GM19372 (cell line): Measurements from ENCODE around the gene CDS1.
"Not testable (repeated sequence)": the region's sequence is repeated elsewhere in the genome, so short reads cannot be mapped to it uniquely, and the experiment has no call there.

ENCODE experiments used
- ATAC-seq: cut with Tn5 transposase; IDR thresholded peaks from one replicate; pipeline ENCODE4 v1.9.1; 2021; ENCODE audit warnings: mild to moderate bottlenecking, low read depth, moderate library complexity; ENCODE audit not compliant: unreplicated experiment

CDS1 gene

DNA sequence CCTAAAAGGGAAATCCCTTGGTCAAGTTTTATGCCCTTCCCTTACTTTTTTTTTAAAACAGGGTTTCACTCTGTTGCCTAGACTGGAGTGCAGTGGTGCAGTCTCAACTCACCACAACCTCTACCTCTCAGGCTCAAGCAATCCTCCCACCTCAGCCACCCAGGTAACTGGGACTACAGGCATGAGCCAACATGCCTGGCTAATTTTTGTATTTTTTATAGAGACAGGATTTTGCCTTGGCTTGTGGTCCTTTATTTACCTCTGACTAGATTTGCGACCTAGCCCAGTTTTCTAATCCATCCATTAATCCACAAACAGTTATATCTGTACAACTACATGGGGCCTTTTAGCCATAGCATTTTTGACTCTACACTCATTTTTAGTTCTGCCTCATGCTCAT lies 23.7 kb downstream of the CDS1 start:
- no peak for ATAC-seq

DNA sequence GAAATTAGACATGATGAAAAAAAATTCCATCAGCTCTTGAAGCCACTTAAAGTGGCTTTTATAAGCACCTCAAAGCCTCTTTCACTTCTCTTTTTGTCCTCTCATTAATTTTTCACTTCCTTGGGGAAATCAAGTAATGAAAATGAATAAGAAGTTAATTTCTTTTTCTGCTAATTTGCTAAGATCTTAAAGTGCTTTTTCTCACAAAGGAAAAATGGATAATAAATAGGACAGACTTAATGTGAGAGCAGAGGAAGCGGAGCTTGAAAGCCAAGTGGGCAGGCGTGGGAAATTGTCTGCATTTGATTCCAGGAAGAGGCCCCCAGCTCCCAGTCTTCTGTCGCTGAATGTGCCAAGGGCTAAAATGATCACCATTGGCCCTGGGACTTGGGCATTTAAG lies 28.6 kb downstream of the CDS1 start:
- ATAC-seq, result no peak

DNA sequence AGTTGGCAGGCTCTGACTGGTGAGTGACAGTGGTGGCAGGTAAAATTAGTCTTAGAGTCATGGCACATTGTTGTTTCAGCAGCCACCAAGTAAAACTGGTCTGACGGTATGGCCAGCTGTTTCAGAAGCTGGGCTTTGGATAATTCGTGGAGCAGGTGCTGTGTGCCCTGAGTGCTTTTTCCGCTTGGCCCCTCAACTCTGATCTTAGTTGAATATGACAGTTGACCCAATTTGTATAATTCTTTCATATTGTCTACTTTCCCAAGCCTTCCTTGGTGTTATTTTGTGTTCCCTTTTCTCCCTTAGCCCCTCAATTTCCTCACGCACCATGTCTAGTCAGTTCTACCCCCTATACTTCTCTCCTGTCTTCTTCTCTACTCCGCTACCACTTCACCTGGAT lies 32.0 kb downstream of the CDS1 start:
- no peak for ATAC-seq

DNA sequence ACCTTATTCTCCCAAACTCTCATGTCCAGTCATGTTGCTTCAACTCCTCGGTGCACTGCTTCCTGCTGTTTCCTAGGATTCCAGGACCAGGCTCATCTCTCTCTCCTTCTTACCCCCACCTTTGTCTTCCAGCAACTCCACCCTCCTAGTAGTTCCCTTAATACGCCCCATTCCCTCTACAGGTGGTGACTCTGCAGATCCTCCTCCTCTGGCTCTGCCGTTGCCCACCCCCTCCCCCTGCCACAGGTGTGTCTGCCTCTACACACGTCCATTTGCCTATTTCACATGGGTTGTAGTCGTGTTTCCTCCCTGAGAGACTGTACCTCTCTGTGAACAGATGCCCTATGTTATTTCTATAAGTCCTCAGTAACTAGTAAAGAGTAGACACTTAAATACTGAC lies 32.4 kb downstream of the CDS1 start:
- ATAC-seq, result no peak

DNA sequence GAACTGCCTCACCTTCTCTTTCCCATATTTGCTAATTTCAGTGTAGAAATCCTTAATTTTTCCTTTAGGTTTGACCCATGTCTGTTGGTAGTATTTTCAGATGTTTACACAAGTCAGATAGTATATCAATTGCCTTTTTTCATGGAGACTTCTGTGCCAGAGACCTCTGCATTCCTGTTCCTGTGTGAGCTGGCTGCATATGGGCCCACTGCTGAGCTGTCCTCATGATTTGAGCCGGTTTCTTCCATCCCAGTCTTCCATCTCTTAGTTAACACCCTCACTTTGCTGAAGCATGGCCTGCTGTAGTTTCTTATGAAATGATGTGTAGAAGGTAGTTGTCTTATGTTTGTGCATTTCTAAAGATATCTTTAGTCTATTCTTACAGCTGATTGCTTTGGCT lies 40.0 kb downstream of the CDS1 start:
- ATAC-seq, result no peak

DNA sequence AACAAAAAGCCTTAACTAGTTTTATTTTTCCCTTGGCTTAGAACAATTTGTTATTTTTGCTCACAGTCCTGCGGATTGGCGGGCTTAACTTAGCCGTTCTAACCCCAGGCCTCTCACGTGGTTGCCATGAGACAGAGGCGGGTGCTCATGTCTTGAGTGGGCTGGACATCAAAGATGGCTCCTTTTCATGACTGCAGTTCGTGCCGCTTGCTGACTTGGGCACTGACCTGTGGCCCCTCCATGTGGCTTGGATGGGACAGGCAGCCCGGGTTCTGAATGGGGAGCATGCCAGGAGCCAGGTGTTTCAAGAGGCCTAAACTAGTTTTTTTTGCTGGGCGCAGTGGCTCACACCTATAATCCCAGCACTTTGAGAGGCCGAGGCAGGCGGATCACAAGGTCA lies 40.7 kb downstream of the CDS1 start:
- no peak for ATAC-seq

DNA sequence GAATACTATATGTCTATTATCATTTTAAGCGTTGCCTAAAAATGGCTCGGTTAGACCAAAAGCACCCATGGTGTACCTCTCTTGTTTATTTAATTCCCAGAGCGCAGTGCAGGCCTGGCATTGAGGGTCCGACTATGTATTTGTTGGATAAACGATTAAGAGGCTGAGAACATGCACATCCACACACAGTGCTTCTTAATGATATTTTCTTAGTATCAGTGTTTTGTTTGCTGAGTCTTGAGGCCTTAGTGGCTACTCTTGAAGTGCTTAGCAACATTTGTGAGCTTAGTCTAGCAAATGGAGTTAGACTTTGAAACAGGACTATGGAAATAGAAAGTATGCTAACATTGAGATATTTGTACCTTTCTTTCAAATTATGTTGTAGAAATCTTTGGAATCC lies 43.7 kb downstream of the CDS1 start:
- ATAC-seq, result no peak

DNA sequence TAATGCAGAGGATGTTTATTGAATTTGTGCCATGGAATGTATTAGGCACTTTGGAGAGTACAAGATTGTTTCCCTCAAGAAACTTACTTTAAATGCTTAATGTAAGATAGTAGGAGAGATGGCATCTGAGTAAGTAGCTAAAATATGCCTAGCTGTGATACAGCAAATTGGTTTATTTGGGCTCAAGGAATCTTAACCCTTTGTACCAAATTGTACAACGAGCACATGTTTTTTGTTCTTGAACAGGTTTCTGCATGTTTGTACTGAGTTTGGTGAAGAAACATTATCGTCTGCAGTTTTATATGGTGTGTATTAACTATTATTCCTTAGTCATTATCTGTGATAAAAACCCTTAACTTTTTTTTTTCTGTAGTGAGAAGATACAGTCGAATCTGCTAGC lies 48.6 kb downstream of the CDS1 start:
- no peak for ATAC-seq

DNA sequence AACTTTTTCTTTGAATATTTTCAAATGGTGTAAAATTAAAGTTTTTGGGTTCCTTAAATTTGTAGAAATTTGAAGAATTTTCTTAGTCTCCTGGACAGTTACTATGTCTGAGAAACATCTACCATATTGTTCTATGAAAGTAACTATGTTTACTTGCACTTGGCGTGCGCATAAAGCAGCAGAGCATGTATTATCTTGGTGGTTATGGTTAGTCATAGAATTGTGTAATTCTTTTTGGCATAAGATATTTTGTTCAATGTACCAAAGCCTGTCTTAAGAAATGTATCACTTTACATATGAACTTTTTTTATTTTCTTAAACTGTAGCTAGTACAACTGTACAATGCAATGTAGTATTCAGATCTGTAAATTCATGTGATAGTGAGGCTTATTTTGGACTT lies 49.2 kb downstream of the CDS1 start:
- no peak for ATAC-seq

DNA sequence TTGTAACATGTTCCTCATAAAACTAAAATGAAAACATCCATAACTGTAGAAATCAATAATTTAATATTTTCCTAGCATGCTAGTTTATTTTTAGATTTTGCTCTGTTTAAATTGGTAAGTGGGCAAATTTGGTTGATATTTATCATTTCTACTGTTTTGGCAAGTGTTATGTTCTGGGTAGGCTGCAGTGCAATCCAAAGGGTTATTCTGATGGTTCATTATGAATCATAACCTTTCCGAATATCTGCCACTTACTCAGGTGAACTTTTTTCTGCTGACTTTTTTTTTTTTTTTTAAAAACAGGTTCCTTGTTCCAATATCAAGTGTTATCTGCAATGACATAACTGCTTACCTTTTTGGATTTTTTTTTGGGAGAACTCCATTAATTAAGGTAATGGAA lies 52.0 kb downstream of the CDS1 start:
- no peak for ATAC-seq

DNA sequence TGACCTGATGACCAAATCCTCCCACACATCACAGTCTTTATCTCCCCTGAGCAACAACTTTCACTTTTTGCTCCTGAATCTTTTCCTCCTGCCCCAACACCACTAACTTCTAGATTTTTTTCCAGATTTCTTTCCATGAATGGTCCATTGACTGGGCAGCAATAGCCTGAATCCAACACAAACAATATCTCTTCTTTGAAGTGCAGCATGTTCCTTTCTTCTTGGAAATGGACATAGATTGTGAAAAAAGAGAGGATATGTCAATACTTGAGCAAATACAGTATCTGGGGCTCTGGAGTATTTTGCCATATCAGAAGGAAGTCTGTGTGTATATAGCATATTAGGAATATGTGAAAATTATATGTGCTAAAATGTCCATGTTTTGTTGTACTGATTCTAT lies 55.2 kb downstream of the CDS1 start:
- no peak for ATAC-seq

DNA sequence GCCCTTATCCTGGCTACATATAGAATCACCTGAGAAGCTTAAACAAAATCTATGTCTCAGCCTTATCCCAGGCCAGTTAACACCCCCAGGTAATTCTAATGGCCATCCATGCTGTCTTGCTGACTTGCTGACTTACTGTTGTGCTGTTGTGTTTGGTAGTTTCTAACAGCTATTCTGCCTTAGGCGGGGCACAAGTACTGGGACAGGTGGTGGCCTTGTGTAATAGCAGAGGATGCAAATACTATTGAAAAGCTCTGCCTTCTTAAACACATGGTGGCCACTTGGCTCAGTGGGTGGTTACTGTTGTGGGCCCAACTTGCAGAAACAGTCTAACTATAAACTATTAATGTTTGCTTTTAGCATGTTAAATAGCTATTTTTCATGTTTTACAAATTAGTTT lies 56.2 kb downstream of the CDS1 start:
- ATAC-seq, result no peak

DNA sequence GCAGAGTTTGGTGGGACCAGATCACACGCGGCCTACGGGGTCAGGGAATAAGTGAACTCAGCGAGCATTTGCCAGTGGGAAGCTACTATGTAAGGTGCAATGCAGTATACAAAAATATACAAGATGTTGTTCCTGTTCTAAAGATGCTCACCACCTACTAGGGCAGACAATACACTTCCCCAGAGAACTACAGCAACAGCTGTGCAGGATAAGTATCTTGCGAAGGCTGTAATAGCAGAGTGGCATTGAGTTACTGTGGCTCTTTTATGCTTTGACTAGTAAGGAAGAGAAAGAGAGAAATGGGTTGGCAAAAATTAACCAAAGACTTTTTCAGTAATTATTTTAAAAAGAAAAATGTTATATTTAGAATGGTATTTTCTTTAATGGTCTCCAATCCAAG lies 61.2 kb downstream of the CDS1 start:
- no peak for ATAC-seq

DNA sequence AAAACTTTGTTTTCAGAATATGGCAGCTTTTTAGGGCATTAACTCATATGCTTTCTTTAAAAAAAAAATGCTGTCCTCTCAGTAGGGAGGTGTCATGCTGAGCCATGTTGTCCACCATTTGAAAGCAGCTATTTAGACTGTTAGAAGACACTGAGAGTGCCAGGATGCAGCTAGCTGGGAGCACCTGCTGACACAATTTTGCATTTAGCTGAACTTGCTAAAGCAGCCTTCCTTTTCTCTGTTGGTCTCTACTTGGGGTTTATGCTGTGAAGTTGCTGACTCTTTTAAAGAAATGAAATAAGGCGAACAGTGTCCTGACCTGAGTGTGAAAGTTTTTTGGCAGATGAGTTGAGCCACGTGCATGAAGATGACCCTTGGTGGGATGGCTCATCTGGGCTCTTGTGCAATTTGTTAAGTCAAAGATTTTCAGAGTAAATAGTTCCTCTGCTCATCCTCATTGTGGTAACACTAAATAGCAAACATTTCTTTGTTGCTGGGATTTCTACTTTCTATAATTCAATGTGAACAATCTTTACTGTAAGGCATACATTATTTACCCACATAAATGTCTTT lies 64.5 kb downstream of the CDS1 start:
- ATAC-seq, result no peak

DNA sequence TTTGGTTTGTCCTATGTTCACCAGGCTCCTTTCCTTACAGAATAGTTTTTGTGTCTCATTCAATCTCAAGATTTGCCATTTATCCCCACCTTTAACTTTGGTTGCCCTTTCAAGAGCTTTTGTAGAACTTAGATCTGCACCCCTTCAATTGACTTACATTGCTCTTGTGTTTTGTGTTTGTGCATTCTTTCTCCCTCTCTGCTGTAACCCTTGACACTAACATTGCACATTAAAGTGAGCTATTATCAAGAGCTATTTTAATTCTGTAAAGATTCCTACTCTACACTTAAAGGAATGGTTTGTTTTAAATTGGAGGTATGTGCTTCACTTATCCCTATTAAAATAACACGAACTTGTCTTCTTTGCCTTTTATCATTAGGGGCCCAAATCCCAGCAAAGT lies 65.3 kb downstream of the CDS1 start:
- no peak for ATAC-seq

DNA sequence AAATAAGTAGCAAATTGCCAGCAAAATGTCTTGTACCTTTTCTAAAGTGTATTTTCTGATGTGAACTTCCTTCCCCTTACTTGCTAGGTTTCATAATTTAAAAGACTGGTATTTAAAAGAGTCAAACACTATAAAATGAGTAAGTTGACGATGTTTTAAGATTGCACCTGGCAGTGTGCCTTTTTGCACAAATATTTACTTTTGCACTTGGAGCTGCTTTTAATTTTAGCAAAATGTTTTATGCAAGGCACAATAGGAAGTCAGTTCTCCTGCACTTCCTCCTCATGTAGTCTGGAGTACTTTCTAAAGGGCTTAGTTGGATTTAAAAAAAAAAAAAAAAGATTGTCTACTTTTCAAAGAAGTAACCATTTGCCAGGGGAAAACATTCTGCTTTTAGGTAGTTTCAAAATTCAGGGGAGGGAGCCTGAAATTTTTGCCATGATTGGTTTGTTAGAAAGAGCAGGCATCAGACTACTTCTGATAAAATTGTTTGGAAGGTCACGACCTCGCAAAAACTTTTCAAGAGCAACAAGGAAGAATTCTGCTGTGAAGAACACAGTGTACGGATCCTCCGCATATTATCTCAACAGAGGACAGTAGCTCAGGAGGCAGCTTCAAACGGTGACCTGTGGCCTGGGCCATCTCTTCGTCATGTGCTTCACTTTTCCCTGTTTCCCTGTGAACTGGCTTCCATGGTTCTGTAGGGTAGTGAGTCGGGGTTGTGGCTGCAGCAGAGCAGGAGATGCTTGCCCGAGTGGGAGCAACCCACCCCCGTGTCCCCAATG lies 66.1 kb downstream of the CDS1 start:
- no peak for ATAC-seq

DNA sequence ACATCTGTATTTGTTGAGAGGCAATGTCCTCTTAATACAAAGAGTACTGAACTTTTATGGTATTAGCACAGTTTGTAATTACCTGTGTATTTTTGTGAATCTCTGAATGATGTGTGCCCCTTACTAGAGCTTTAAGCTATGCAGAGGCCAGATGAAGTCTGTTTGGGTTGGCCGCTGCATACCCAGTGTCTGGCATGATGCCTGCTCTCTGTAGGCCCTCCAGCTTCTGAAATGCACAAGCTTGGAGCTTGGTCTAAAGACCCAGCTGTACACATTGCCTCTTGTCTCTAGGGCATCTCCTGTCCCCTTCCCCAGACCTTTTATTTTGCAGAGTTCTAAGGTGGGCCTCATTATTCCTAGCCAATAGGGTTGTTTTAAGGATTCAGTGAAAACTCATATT lies 68.6 kb downstream of the CDS1 start:
- ATAC-seq, result no peak

DNA sequence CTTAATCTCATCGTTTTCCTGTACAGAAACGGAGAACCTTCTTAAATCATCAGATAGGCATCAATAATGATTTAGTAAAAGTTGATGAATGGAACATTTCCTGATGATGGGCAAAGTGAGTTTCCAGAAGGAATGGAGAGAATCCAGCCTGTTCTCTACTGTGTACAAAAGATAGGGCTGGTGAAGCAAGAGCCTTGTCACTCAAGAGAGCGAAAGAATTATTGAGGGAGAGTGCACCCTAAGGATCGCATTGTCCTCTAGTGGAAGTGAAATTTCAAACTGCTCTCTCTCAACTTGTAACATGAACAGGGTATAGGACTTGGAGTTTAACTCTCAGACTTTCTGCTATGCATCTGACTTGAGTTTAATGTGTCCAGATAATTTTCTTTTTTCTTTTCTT lies 69.6 kb downstream of the CDS1 start:
- ATAC-seq, result no peak

DNA sequence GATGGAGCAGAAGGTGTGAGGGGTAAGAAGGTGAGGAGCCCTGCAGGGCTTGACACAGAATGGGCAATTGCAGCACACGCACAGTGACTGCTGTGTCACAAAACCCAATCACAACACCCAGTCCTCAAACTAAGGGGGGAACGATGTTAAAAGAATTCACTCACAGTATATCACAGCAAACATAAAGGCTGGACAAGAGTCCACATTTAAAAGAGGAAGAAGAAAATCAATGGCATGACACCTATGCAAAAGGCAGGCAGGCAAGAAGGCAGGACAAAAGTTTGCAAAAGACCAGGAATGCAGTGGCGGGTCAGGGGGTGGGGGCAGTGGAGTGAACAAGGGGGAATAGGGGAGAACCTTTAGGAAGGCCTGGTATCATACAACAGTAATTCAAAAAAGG lies 77.7 kb downstream of the CDS1 start:
- no peak for ATAC-seq

DNA sequence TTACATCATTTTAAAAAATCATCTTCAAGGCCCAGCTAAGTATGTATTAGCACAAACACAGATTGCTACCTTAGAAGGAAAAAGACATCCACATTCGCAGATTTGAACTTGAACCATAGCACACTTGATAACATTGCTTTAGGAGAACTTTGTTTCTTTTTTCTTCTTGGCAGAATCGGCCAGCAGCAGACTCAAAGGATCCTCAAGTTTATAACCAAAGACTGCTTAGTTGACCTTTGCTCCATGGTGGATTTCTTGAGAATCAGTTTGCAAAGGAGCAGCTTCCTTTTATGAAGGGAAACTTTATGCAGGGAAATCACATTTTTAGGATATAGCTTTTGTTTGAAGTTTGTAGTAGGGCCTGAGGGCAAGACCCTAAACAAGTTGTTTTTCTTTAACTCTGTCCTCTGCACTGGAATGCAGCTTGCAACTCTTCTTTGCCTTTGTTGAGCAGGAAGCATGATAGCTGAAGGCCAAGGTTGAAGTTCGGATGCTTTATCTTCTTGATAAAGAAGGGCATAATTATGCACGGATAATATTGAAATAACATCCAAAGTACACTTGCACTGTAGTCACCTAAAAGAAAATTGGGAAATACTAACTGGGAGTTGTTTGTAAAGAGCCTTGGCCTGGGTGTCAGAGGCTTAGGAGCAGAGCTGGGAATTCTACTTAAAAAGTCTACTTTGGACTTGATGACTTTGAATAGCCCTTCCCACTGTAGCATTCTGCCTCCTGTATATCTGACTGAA lies 78.4 kb downstream of the CDS1 start:
- ATAC-seq, result no peak

DNA sequence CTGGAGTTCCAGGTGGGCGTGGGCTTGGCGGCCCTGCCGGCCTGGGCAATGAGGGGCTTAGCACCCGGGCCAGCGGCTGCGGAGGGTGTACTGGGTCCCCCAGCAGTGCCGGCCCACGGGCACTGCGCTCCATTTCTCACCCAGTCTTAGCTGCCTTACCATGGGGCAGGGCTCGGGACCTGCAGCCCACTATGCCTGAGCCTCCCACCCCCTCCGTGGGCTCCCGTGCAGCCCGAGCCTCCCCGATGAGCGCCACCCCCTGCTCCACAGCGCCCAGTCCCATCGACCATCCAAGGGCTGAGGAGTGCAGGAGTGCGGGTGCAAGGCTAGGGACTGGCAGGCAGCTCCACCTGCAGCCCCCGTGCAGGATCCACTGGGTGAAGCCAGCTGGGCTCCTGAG lies 81.8 kb downstream of the CDS1 start:
- ATAC-seq, result not testable (repeated sequence)

DNA sequence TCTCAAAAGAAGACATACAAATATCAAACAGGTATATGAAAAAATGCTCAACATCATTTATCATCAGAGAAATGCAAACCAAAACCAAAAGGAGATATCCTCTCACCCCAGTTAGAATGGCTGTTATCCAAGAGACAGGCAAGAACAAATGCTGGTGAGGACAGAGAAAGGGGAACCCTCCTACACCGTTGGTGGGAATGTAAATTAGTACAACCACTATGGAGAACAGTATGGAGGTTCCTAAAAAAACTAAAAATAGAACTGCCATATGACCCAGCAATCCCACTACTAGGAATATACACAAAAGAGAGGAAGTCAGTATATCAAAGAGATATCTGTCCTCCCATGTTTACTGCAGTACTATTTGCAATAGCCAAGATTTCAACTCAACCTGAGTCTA lies 83.5 kb downstream of the CDS1 start:
- ATAC-seq, result no peak
